NCI-H69 (cell line): ENCODE results near the gene MEIS1.
"Not testable (repeated sequence)": the region's sequence is repeated elsewhere in the genome, so short reads cannot be mapped to it uniquely, and the experiment has no call there.

ENCODE experiments used
- DNase-seq: peaks from one replicate; lab custom pipeline; 2025; lab: John Stamatoyannopoulos, UW

Gene MEIS1

DNA sequence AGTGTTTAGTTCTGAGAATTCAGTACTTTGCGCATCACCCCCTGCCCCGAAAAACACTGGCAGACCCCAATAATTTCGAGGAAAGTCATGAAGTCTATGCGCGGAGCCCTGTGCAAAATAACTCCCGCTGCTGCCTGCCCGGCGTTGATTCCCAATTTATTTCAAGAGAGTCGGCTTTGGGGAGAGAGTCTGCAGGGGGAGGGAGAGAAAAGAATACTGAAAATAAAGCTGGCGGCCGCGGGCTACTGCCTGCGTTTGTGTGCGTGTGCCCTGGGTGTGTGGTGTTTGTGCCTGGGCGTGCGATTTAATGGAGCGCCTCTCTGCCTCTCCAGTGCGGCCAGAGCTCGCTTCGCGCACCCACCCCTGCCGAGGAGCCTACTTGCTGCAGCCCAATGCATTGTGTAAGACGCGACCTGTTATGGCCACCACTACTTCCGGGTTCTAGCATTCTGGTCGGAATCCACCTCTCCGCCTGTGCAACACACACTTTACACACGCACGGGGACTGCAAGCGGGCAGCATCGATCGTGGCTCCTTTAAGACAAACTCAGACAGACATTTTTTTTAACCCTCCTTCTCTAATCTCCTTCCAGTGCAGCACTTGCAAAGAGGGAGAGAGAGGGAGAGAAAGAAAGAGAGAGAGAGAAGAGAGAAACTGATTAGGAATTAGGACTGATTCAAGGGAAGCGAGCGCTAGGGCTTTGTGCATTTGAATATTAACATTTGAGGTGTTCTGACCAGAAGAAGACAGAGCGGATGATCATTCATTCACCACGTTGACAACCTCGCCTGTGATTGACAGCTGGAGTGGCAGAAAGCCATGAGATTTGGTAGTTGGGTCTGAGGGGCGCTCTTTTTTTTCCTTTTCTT, at the start of gene MEIS1:
Gene MEIS1 (plus strand): TSS at position 447 of the 870 bp plus-strand sequence. CDS start 732 bp downstream, outside the sequence.
- peak; percentile 95 for DNase-seq

- no peak for DNase-seq
These were observed 47.7 kb upstream of the MEIS1 start for GRCh38 chr2:66387016-66387753.

GRCh38 chr2:66389651-66390131, 45.2 kb upstream of the MEIS1 start:
- no peak for DNase-seq

GRCh38 chr2:66390152-66390551, 44.8 kb upstream of the MEIS1 start:
- DNase-seq = no peak

DNA sequence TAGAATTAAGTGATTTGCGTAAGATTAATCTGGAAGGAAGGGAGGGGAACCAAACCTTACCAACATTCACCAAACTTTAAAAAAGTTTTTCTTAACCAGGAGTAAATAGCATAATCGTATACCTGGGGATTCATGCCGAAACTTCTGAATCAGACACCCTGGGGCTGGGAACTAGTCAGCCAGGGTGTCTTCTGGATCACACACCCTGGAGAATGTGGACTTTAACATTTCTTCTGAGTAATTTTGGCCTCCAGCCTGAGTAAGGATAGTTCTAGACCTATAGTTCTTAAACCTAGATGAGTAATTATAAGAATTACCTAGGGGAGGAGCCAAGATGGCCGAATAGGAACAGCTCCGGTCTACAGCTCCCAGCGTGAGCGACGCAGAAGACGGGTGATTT, 44.1 kb upstream of the MEIS1 start:
- DNase-seq = no peak

DNA sequence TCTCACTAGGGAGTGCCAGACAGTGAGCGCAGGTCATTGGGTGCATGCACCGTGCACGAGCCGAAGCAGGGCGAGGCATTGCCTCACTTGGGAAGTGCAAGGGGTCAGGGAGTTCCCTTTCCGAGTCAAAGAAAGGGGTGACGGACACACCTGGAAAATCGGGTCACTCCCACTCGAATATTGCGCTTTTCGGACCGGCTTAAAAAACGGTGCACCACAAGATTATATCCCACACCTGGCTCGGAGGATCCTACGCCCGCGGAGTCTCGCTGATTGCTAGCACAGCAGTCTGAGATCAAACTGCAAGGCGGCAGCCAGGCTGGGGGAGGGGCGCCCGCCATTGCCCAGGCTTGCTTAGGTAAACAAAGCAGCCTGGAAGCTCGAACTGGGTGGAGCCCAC, 43.7 kb upstream of the MEIS1 start:
- DNase-seq = not testable (repeated sequence)

- no peak for DNase-seq
These were observed 29.5 kb upstream of the MEIS1 start for GRCh38 chr2:66405473-66405872.

GRCh38 chr2:66408905-66409304, 26.0 kb upstream of the MEIS1 start:
- no peak for DNase-seq

DNA sequence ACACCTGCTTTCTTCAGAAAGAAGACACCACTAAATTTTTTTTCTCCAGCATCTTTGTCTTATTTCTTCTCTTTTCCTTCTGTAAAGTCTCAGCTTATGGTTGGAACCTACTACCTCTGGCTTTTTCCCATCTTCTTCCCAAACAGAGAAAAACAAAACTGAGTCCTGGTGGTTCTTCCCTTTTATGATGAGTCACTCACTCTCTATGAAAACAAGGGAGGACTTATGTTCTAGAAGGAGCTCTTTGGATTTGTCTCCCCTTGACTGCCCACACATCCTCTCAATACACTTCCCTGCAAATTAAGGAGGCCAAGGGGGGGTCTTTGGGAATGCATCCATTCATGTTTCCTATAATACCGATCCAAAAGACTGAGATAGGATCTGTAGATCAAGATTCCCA, 22.1 kb upstream of the MEIS1 start:
- DNase-seq = no peak

GRCh38 chr2:66414896-66415295, 20.0 kb upstream of the MEIS1 start:
- no peak for DNase-seq

DNA sequence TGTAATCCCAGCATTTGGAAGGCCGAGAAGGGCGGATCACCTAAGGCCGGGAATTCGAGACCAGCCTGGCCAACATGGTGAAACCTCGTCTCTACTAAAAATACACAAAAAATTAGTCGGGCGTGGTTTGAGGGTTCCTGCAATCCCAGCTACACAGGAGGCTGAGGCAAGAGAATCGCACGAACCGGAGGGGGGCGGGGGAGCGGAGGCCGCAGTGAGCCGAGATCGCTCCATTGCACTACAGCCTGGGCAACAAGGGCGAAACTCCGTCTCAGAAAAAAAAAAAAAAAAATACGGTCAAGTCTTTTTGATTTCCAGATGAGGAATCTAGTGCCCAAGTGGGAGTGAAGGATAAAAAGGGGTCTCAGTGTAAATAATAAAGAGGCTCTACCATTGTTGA, 16.5 kb upstream of the MEIS1 start:
- DNase-seq = no peak

GRCh38 chr2:66421612-66422011, 13.3 kb upstream of the MEIS1 start:
- DNase-seq = no peak

DNA sequence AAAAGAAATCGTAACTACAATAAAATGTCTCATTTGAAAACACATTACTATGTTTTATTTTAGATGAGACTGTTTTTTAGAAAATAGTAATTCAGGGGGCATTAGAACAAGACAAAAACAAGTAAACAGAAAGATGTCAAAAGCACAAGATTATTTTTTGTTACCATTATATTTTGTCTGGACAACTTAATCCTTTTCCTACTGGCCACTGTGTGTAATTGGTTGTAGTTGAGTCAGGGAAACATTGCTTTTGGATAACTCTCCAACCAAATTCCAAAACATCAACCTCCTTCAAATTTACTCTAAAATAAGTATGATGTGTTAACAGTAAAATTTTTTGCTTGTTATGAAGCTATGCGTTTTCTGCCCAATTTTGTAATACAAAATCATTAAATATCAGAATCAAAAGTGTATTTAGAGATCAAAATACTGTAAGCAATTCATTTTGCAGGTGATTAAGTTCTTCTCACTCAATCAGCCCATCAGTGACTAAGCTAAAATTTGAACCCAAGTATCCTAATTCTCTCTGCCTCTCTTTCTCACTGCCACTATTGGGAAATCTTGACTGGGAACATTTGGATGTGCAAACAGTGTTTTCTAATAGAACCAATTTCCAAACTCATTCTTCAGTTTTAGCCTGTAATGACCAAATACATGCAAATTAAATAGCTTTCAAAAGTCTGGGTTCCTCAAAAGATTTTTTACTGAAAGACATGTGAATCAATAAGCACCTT, 11.4 kb upstream of the MEIS1 start:
- DNase-seq = no peak

GRCh38 chr2:66426244-66427111, 8.4 kb upstream of the MEIS1 start:
- peak; percentile 53 for DNase-seq

DNA sequence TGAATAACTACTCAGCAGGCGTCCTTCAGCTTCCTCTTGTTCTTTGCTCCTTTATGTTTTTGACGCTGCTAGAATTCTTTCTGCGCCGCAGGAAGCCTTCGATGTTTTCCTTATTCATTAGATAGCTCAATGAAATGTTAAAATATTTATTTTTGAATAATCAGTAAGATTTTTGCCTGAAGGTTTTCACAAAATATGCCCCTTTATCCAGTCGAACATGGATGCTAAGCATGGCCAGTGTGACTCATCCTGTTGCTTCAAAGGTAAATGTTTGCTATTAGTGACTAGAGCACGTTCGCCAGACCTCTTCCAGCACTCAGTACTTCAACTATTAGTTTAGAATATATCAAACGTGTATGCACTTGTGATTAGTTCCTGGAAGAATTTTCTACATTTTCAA, 7.6 kb upstream of the MEIS1 start:
- DNase-seq = peak; percentile 67

- DNase-seq = peak; percentile 79
These were observed 5.8 kb upstream of the MEIS1 start for GRCh38 chr2:66428986-66429612.

DNA sequence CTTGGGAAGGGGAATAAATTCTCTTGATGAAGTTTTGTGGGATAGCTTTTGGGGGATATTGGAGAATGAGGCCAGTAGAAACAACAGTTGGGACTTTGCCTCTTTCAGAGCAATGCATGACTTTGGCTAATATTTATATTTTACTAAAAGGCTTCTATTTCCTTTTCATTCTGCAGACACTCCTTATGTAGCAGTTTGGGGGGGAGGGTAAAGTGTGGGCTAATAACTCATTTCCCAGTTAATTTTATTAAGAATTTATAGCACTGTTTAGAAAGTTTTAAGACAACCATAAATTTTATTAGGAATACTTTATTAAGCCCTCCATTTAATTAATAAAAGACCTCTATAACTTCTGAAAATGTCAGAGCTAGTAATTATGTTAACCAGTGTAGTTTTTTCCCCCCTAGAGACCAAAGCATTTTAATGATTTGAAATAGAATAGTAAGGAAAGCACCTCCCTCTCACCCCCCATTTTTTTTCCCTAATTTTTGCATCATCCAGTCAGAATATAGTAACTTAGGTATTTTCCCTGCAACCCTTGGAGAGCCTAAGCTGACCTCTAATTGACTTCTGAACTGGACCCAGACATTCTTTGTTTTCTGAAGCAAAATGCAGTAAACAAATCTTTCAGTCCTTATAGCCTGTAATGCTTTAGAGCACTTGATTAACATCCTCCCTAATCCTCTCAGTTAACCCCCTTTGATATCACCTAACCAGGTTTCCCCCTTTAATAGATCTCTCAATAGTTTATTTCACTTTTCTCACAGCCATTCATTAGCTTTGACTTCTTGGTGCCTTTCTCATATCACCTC, 5.0 kb upstream of the MEIS1 start:
- peak; percentile 4 for DNase-seq

- DNase-seq = peak; percentile 42
These were observed 4.2 kb upstream of the MEIS1 start for GRCh38 chr2:66430505-66431273.

DNA sequence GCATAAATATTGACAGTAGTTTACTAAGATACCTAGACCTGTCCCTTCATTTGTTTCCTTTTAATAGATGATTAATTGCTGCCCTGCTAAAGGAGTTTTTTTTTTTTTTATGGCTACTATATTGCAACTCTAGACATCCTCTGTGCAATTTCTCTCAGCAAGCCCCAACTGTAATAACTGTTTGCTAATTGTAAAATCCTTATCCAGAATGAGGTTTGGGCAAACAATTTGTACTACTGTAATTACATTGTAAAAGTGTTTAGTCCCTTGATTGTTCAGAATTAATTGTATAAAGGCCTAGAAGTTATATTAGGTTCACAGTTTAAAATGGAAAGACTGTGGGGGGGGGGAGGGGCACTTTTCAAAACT, 3.7 kb upstream of the MEIS1 start:
- DNase-seq = peak; percentile 77
